ENCODE results near the gene BCAP29.

The BCAP29 gene

GRCh38 chr7:107660381-107661080 lies 80.5 kb downstream of the BCAP29 start, which contains the start of gene SLC26A4:
Gene SLC26A4 (plus strand): TSS chr7:107660828. CDS start chr7:107661642, 814 bp downstream.
- H3K27me3 ChIP-seq (ENCODE audit: control insufficient read depth, insufficient read depth, low read length), result peaks cover 78% of the 10 kb centered on the region
- H3K4me1 ChIP-seq (ENCODE audit: control insufficient read depth, low read depth, low read length), result peaks cover 4% of the 10 kb centered on the region
- H3K4me3 ChIP-seq (ENCODE audit: low read length), result peak within 1 kb of the TSS; percentile 66
- no peaks in the 10 kb centered on the region for H3K36me3 ChIP-seq (ENCODE audit: control insufficient read depth, low read depth, low read length)
- H3K27ac ChIP-seq (ENCODE audit: low read length), result no peak within 1 kb of the TSS
- H3K9ac ChIP-seq (ENCODE audit: low read length), result no peak within 1 kb of the TSS
- no peaks in the 10 kb centered on the region for H3K9me3 ChIP-seq (ENCODE audit: control insufficient read depth, low read depth, low read length)

DNA sequence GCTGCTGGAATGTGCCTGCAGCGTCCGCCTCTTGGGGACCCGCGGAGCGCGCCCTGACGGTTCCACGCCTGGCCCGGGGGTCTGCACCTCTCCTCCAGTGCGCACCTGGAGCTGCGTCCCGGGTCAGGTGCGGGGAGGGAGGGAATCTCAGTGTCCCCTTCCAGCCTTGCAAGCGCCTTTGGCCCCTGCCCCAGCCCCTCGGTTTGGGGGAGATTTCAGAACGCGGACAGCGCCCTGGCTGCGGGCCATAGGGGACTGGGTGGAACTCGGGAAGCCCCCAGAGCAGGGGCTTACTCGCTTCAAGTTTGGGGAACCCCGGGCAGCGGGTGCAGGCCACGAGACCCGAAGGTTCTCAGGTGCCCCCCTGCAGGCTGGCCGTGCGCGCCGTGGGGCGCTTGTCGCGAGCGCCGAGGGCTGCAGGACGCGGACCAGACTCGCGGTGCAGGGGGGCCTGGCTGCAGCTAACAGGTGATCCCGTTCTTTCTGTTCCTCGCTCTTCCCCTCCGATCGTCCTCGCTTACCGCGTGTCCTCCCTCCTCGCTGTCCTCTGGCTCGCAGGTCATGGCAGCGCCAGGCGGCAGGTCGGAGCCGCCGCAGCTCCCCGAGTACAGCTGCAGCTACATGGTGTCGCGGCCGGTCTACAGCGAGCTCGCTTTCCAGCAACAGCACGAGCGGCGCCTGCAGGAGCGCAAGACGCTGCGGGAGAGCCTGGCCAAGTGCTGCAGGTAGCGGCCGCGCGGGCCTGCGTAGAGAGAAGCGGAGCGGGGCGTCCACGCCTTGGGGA lies 81.2 kb downstream of the BCAP29 start:
- peak overlapping the region; percentile 66 for H3K4me3 ChIP-seq (ENCODE audit: low read length)
- H3K9me3 ChIP-seq (ENCODE audit: control insufficient read depth, low read depth, low read length), result no peaks in the 10 kb centered on the region
- H3K27ac ChIP-seq (ENCODE audit: low read length), result no peak overlapping the region
- H3K9ac ChIP-seq (ENCODE audit: low read length), result no peak overlapping the region
- peaks cover 4% of the 10 kb centered on the region for H3K4me1 ChIP-seq (ENCODE audit: control insufficient read depth, low read depth, low read length)
- H3K27me3 ChIP-seq (ENCODE audit: control insufficient read depth, insufficient read depth, low read length), result peaks cover 78% of the 10 kb centered on the region
- no peaks in the 10 kb centered on the region for H3K36me3 ChIP-seq (ENCODE audit: control insufficient read depth, low read depth, low read length)

DNA sequence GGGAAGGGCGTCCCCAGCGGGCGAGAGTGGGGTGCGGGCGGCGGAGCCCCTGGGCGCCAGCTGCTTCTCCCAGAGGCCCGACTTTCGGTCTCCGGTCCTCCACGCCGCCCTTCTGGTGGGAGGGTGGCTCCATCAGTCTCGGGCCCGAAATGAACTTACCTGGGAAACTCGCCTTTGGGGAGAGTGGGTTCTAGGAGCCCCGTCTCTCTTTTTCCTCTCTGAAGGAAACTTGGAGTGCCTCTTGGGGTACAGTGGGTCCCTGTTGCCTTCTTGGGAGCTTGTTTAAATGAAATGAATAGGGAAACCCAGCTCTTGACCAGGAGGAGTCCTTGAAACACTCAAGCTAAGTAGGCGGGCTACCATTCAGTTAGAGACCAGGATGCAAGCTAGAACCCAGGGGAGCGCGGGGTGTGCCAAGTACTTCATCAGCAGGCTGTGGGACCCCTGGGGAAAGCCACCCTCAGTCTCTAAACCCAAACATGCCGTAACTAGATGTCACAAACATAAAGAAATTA lies 81.9 kb downstream of the BCAP29 start:
- H3K4me3 ChIP-seq (ENCODE audit: low read length), result peak overlapping the region; percentile 66
- peaks cover 80% of the 10 kb centered on the region for H3K27me3 ChIP-seq (ENCODE audit: control insufficient read depth, insufficient read depth, low read length)
- H3K9ac ChIP-seq (ENCODE audit: low read length), result no peak overlapping the region

DNA sequence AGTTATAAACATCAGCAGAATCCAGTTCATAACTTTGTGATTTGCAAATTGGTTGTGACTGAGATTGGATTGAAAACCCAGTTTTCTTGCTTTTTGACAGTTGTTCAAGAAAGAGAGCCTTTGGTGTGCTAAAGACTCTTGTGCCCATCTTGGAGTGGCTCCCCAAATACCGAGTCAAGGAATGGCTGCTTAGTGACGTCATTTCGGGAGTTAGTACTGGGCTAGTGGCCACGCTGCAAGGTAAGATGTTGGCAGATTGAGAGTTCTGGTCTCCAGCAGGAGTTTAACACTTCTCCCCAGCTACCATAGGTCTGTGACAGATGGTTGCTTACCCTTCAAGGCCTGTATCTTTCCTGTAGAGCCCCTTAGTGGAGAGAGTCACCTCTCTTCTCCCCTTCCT lies 83.2 kb downstream of the BCAP29 start:
- Histone ChIP-seq H3K4me1 (ENCODE audit: control insufficient read depth, low read depth, low read length) (peaks cover 4% of the 10 kb centered on the region), H3K27me3 (ENCODE audit: control insufficient read depth, insufficient read depth, low read length) (peaks cover 76% of the 10 kb centered on the region), H3K36me3 (ENCODE audit: control insufficient read depth, low read depth, low read length) (no peaks in the 10 kb centered on the region), H3K4me3 (ENCODE audit: low read length) (no peak overlapping the region), H3K9ac (ENCODE audit: low read length) (no peak overlapping the region), H3K27ac (ENCODE audit: low read length) (no peak overlapping the region), H3K9me3 (ENCODE audit: control insufficient read depth, low read depth, low read length) (no peaks in the 10 kb centered on the region)

More for the DNA sequence above, 81.9 kb downstream of the BCAP29 start:
- Histone ChIP-seq H3K9me3 (ENCODE audit: control insufficient read depth, low read depth, low read length) (no peaks in the 10 kb centered on the region), H3K4me1 (ENCODE audit: control insufficient read depth, low read depth, low read length) (peaks cover 4% of the 10 kb centered on the region), H3K36me3 (ENCODE audit: control insufficient read depth, low read depth, low read length) (no peaks in the 10 kb centered on the region), H3K27ac (ENCODE audit: low read length) (no peak overlapping the region)

DNA sequence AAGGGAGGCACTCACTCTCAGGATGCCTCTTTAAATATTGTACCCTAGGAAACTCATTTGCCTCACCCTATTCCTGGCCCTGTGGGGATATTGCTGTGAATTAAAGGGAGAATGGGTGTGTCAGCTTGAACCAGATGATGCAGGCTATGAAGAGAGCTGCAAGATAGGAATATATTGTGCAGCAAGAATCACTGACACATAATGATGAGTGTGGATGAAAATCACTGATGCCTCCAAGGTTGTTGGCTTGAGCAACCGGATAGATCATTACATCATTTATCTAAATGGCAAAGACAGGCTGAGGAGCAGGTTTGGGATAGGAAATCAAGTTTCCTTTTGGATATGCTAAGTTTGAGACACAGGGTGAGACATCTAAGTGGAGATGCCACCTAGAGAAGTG lies 86.7 kb downstream of the BCAP29 start:
- Histone ChIP-seq H3K27me3 (ENCODE audit: control insufficient read depth, insufficient read depth, low read length) (peaks cover 40% of the 10 kb centered on the region), H3K9ac (ENCODE audit: low read length) (no peak overlapping the region), H3K27ac (ENCODE audit: low read length) (no peak overlapping the region), H3K9me3 (ENCODE audit: control insufficient read depth, low read depth, low read length) (no peaks in the 10 kb centered on the region), H3K4me1 (ENCODE audit: control insufficient read depth, low read depth, low read length) (no peaks in the 10 kb centered on the region), H3K36me3 (ENCODE audit: control insufficient read depth, low read depth, low read length) (no peaks in the 10 kb centered on the region), H3K4me3 (ENCODE audit: low read length) (no peak overlapping the region)

DNA sequence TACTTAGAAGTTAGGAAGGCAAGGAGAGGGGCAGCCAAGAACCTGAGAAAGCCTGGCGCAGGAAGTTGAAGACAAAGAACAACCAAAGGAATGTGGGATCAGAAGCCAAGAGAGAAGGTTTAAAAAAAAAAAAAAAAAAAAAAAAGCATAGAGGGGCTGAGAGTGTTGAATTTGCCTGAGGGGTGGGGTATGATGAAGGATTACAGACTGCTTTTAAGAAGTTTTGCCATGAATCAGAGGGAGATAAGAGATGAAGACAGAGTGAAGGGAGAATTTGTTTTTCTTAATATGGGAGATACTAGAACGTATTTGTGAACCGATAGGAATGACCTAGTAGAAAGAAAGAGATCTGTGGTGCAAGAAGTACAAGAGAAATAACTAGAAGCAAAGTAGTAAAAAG lies 87.3 kb downstream of the BCAP29 start:
- no peak overlapping the region for H3K9ac ChIP-seq (ENCODE audit: low read length)
- H3K36me3 ChIP-seq (ENCODE audit: control insufficient read depth, low read depth, low read length), result no peaks in the 10 kb centered on the region
- H3K27ac ChIP-seq (ENCODE audit: low read length), result no peak overlapping the region
- peaks cover 35% of the 10 kb centered on the region for H3K27me3 ChIP-seq (ENCODE audit: control insufficient read depth, insufficient read depth, low read length)
- no peaks in the 10 kb centered on the region for H3K4me1 ChIP-seq (ENCODE audit: control insufficient read depth, low read depth, low read length)
- H3K9me3 ChIP-seq (ENCODE audit: control insufficient read depth, low read depth, low read length), result no peaks in the 10 kb centered on the region
- H3K4me3 ChIP-seq (ENCODE audit: low read length), result no peak overlapping the region

- no peak overlapping the region for H3K27ac ChIP-seq (ENCODE audit: low read length)
- H3K9me3 ChIP-seq (ENCODE audit: control insufficient read depth, low read depth, low read length), result no peaks in the 10 kb centered on the region
- H3K27me3 ChIP-seq (ENCODE audit: control insufficient read depth, insufficient read depth, low read length), result peaks cover 25% of the 10 kb centered on the region
- H3K4me3 ChIP-seq (ENCODE audit: low read length), result no peak overlapping the region
- no peaks in the 10 kb centered on the region for H3K36me3 ChIP-seq (ENCODE audit: control insufficient read depth, low read depth, low read length)
- H3K9ac ChIP-seq (ENCODE audit: low read length), result no peak overlapping the region
- H3K4me1 ChIP-seq (ENCODE audit: control insufficient read depth, low read depth, low read length), result no peaks in the 10 kb centered on the region
Measured at GRCh38 chr7:107668296-107668695, 88.2 kb downstream of the BCAP29 start.

Data from iPS-18a (cell line).